Adipose tissue (tissue), 3 donors: ENCODE results near the gene PF4V1. TPM values are rescaled to one million over a fixed set of nuclear protein-coding genes. Genes with fewer than 3 reads are reported as not detected.

Source experiments
- H3K27ac ChIP-seq: one replicate; pipeline ENCODE4 v1.5.1; 2013; ENCODE audit warnings: low read depth, low read length
- WGBS, 3 donors: extraction: QIAGEN DNeasy Blood & Tissue Kit; methylation state at CpG; one replicate each; pipeline ENCODE4 v1.1.7; 2013; 5-methylcytosine and 5-hydroxymethylcytosine counted together
- polyA plus RNA-seq, 3 donors: library from polyadenylated mRNA; stranded (reverse); fragments of 200-250 nt; gene quantifications; one replicate each; pipeline ENCODE4 v1.2.3, GENCODE V29; 2013
- donor health status: healthy with polysubstance abuse.
- donor health status: Bipolar disorder and iron deficiency.
- donor health status: healthy.

Gene PF4V1
- polyA plus RNA-seq, 3 donors = not detected

GRCh38 chr4:73843369-73843768 is 9.7 kb upstream of the PF4V1 start:
- H3K27ac ChIP-seq = no peak overlapping the region

- H3K27ac ChIP-seq = no peak overlapping the region
- 49 to 75% (median 53%) methylated on average over 3 of the region's 3 CpGs for WGBS, 3 donors
These were observed 8.8 kb upstream of the PF4V1 start for GRCh38 chr4:73844345-73844744.

GRCh38 chr4:73844806-73845205 is 8.3 kb upstream of the PF4V1 start:
- WGBS, 3 donors = 64 to 71% (median 70%) methylated on average over 2 of the region's 2 CpGs
- no peak overlapping the region for H3K27ac ChIP-seq

GRCh38 chr4:73847526-73848182 is 5.4 kb upstream of the PF4V1 start:
- H3K27ac ChIP-seq = no peak overlapping the region
- WGBS, 3 donors = 74 to 88% (median 81%) methylated on average over 3 of the region's 3 CpGs

GRCh38 chr4:73848183-73848777 is 4.8 kb upstream of the PF4V1 start:
- 81 to 89% (median 86%) methylated on average over 1 of the region's 1 CpG for WGBS, 3 donors
- no peak overlapping the region for H3K27ac ChIP-seq

- no peak overlapping the region for H3K27ac ChIP-seq
- 84 to 92% (median 91%) methylated on average over 4 of the region's 4 CpGs for WGBS, 3 donors
These were observed 2.7 kb upstream of the PF4V1 start for GRCh38 chr4:73850261-73850970.

GRCh38 chr4:73851293-73851692 is 1.8 kb upstream of the PF4V1 start:
- WGBS, 3 donors = 66 to 85% (median 78%) methylated on average over 1 of the region's 1 CpG
- H3K27ac ChIP-seq = no peak overlapping the region

- no peak overlapping the region for H3K27ac ChIP-seq
These were observed 325 bp upstream of the PF4V1 start for GRCh38 chr4:73852771-73853170.

- 34 to 43% (median 37%) methylated on average over 7 to 8 of the region's 8 CpGs for WGBS, 3 donors
- H3K27ac ChIP-seq = no peak overlapping the region
These were observed 800 bp downstream of the PF4V1 start for GRCh38 chr4:73853718-73854473.

- no peak overlapping the region for H3K27ac ChIP-seq
- WGBS, 3 donors = 50 to 80% (median 79%) methylated on average over 4 of the region's 4 CpGs
These were observed 2.3 kb downstream of the PF4V1 start for GRCh38 chr4:73855406-73855805.

GRCh38 chr4:73856518-73856917 is 3.4 kb downstream of the PF4V1 start:
- H3K27ac ChIP-seq = no peak overlapping the region

- no peak overlapping the region for H3K27ac ChIP-seq
These were observed 6.6 kb downstream of the PF4V1 start for GRCh38 chr4:73859614-73860088.

GRCh38 chr4:73860181-73860580 is 7.1 kb downstream of the PF4V1 start:
- H3K27ac ChIP-seq = no peak overlapping the region
- WGBS, 3 donors = 48 to 65% (median 63%) methylated on average over 4 of the region's 4 CpGs

- WGBS, 3 donors = 78 to 86% (median 78%) methylated on average over 3 of the region's 3 CpGs
- H3K27ac ChIP-seq = no peak overlapping the region
These were observed 7.8 kb downstream of the PF4V1 start for GRCh38 chr4:73860917-73861316.

- WGBS, 3 donors = 85 to 95% (median 89%) methylated on average over 1 of the region's 1 CpG
- H3K27ac ChIP-seq = no peak overlapping the region
These were observed 9.2 kb downstream of the PF4V1 start for GRCh38 chr4:73862322-73862721.

- H3K27ac ChIP-seq = no peak overlapping the region
- 46 to 92% (median 79%) methylated on average over 2 of the region's 2 CpGs for WGBS, 3 donors
These were observed 11.3 kb downstream of the PF4V1 start for GRCh38 chr4:73864365-73864764.

- no peak overlapping the region for H3K27ac ChIP-seq
- 68 to 82% (median 75%) methylated on average over 8 of the region's 8 CpGs for WGBS, 3 donors
These were observed 11.9 kb downstream of the PF4V1 start for GRCh38 chr4:73864961-73865360.

- 67 to 77% (median 73%) methylated on average over 5 of the region's 5 CpGs for WGBS, 3 donors
These were observed 12.5 kb downstream of the PF4V1 start for GRCh38 chr4:73865431-73866096.

GRCh38 chr4:73866246-73866645 is 13.2 kb downstream of the PF4V1 start:
- H3K27ac ChIP-seq = no peak overlapping the region
- 36 to 68% (median 44%) methylated on average over 2 of the region's 2 CpGs for WGBS, 3 donors

More at GRCh38 chr4:73865431-73866096, 12.5 kb downstream of the PF4V1 start:
- H3K27ac ChIP-seq = no peak overlapping the region
